Measurements from ENCODE around the gene MYO1G.

The MYO1G gene

GRCh38 chr7:45001138-45001694, 22.4 kb upstream of the MYO1G start:
- TF ChIP-seq EZH2 (IDR thresholded peaks at IDR 0.05; ENCODE audit: borderline replicate concordance, low read depth, low read length, severe bottlenecking) (no peak), CTCF (IDR thresholded peaks at IDR 0.05; ENCODE audit: borderline replicate concordance, extremely low read depth, low read length, poor library complexity, severe bottlenecking) (no peak)
- Histone ChIP-seq H3K4me3 (ENCODE audit: low read depth in 1 of 2, low read length in 2 of 2) (peak overlapping the region; percentile 93 to 94; a peak in 3 of 4 replicates), H3K79me2 (ENCODE audit: insufficient read depth, low read length) (peaks cover 60% of the 10 kb centered on the region), H2AFZ (ENCODE audit: low read depth, low read length) (no peak overlapping the region), H4K20me1 (ENCODE audit: insufficient read depth, low read length) (peaks cover 23% of the 10 kb centered on the region), H3K9ac (ENCODE audit: low read depth, low read length) (peak overlapping the region; percentile 87), H3K9me3 (ENCODE audit: insufficient read depth, low read length, severe bottlenecking) (no peaks in the 10 kb centered on the region), H3K4me1 (ENCODE audit: insufficient read depth, low read length) (peaks cover 40% of the 10 kb centered on the region), H3K4me2 (ENCODE audit: insufficient read depth, low read length) (peak overlapping the region; percentile 92), H3K36me3 (ENCODE audit: insufficient read depth, low read length) (peaks cover 13% of the 10 kb centered on the region), H3K27me3 (ENCODE audit: insufficient read depth, low read length, poor library complexity) (no peaks in the 10 kb centered on the region), H3K27ac (ENCODE audit: low read length) (peak overlapping the region; percentile 92)
- ATAC-seq (ENCODE audit: insufficient read depth, low read depth), result peak; percentile 41
- peak; percentile 68 for DNase-seq

- Histone ChIP-seq H3K36me3 (ENCODE audit: insufficient read depth, low read length) (peaks cover 6% of the 10 kb centered on the region), H4K20me1 (ENCODE audit: insufficient read depth, low read length) (peaks cover 23% of the 10 kb centered on the region), H3K9ac (ENCODE audit: low read depth, low read length) (peak within 1 kb of the TSS; percentile 87), H2AFZ (ENCODE audit: low read depth, low read length) (peak within 1 kb of the TSS; percentile 89), H3K4me2 (ENCODE audit: insufficient read depth, low read length) (peak within 1 kb of the TSS; percentile 92), H3K9me3 (ENCODE audit: insufficient read depth, low read length, severe bottlenecking) (no peaks in the 10 kb centered on the region), H3K79me2 (ENCODE audit: insufficient read depth, low read length) (peaks cover 52% of the 10 kb centered on the region), H3K4me3 (ENCODE audit: low read depth in 1 of 2, low read length in 2 of 2) (peak within 1 kb of the TSS; percentile 93 to 94), H3K27me3 (ENCODE audit: insufficient read depth, low read length, poor library complexity) (no peaks in the 10 kb centered on the region), H3K4me1 (ENCODE audit: insufficient read depth, low read length) (peaks cover 37% of the 10 kb centered on the region), H3K27ac (ENCODE audit: low read length) (peak within 1 kb of the TSS; percentile 92)
- no peak for ATAC-seq (ENCODE audit: insufficient read depth, low read depth)
- no peak for DNase-seq
- TF ChIP-seq EZH2 (IDR thresholded peaks at IDR 0.05; ENCODE audit: borderline replicate concordance, low read depth, low read length, severe bottlenecking) (no peak), CTCF (IDR thresholded peaks at IDR 0.05; ENCODE audit: borderline replicate concordance, extremely low read depth, low read length, poor library complexity, severe bottlenecking) (no peak)
These were observed 21.5 kb upstream of the MYO1G start, which contains the start of gene CCM2 for GRCh38 chr7:45000093-45001032. CCM2 (plus strand) TSS chr7:45000201; CDS start chr7:45000334, 133 bp downstream.

- peak overlapping the region; percentile 88 for H3K27ac ChIP-seq (ENCODE audit: low read length)
- DNase-seq, result peak; percentile 100
- H3K4me2 ChIP-seq (ENCODE audit: insufficient read depth, low read length), result peak overlapping the region; percentile 78
- H3K9ac ChIP-seq (ENCODE audit: low read depth, low read length), result peak overlapping the region; percentile 69
- peak; percentile 90 for ATAC-seq (ENCODE audit: insufficient read depth, low read depth)
- H3K36me3 ChIP-seq (ENCODE audit: insufficient read depth, low read length), result peaks cover 6% of the 10 kb centered on the region
- peak overlapping the region; percentile 89 for H2AFZ ChIP-seq (ENCODE audit: low read depth, low read length)
- H3K79me2 ChIP-seq (ENCODE audit: insufficient read depth, low read length), result peaks cover 43% of the 10 kb centered on the region
- H4K20me1 ChIP-seq (ENCODE audit: insufficient read depth, low read length), result peaks cover 23% of the 10 kb centered on the region
- TF ChIP-seq EZH2 (IDR thresholded peaks at IDR 0.05; ENCODE audit: borderline replicate concordance, low read depth, low read length, severe bottlenecking) (no peak), CTCF (IDR thresholded peaks at IDR 0.05; ENCODE audit: borderline replicate concordance, extremely low read depth, low read length, poor library complexity, severe bottlenecking) (no peak)
- no peaks in the 10 kb centered on the region for H3K9me3 ChIP-seq (ENCODE audit: insufficient read depth, low read length, severe bottlenecking)
- peaks cover 45% of the 10 kb centered on the region for H3K4me1 ChIP-seq (ENCODE audit: insufficient read depth, low read length)
- H3K4me3 ChIP-seq (ENCODE audit: low read depth in 1 of 2, low read length in 2 of 2), result peak overlapping the region; percentile 60 to 68
- no peaks in the 10 kb centered on the region for H3K27me3 ChIP-seq (ENCODE audit: insufficient read depth, low read length, poor library complexity)
These were observed 20.7 kb upstream of the MYO1G start for GRCh38 chr7:44999245-45000092.

All from DND-41 (cell line).